Posterior vena cava (tissue), 2 donors: ENCODE data around the gene NALCN. TPM values are rescaled to one million over a fixed set of nuclear protein-coding genes. Genes with fewer than 3 reads are reported as not detected.

Source experiments
- DNase-seq: peaks from one replicate; pipeline ENCODE4 v3.0.0-alpha.2; 2020; ENCODE audit warnings: low spot score
- intact Hi-C, 2 donors: fragments of 100-400 bp; cut with DNase I; formaldehyde crosslinking; loops; one replicate each; pipeline versions ENCODE4 v1.14.1 to v1.14.2; 2022 to 2023
- total RNA-seq, 2 donors: library from RNA; stranded (reverse); fragmentation: NEBNext Ultra II Directional; extraction: Animal tissue kit (Norgen Biotek cat#: 25700); gene quantifications; one replicate each; pipeline ENCODE4 v1.2.1, GENCODE V29; 2021
- donor health status: DM: yes; HTN: yes; CAD: no.
- donor health status: DM: yes; HTN: yes; CAD: no.

The NALCN gene
- total RNA-seq, 2 donors from 2014 or later, result 17.0 to 18.9 TPM

- DNase-seq, result no peak
- intact Hi-C loops, result no loop called here
These were observed 167.4 kb downstream of the NALCN start for GRCh38 chr13:101248739-101249514.

- intact Hi-C loops, result no loop called here
- DNase-seq, result no peak
These were observed 173.6 kb downstream of the NALCN start for GRCh38 chr13:101242720-101243119.

GRCh38 chr13:101238555-101238954 lies 177.8 kb downstream of the NALCN start:
- DNase-seq, result no peak
- intact Hi-C loops, result no loop called here

GRCh38 chr13:101231751-101232428 lies 184.4 kb downstream of the NALCN start:
- DNase-seq, result no peak
- intact Hi-C loops, result no loop called here

- no peak for DNase-seq
- intact Hi-C loops, result no loop called here
These were observed 185.9 kb downstream of the NALCN start for GRCh38 chr13:101230271-101230890.

- no peak for DNase-seq
- intact Hi-C loops, result no loop called here
These were observed 196.6 kb downstream of the NALCN start for GRCh38 chr13:101219609-101220265.

- DNase-seq, result no peak
- intact Hi-C loops, result no loop called here
These were observed 197.8 kb downstream of the NALCN start for GRCh38 chr13:101218484-101218883.

GRCh38 chr13:101217086-101217485 lies 199.2 kb downstream of the NALCN start:
- intact Hi-C loops, result no loop called here
- no peak for DNase-seq

- intact Hi-C loops, result no loop called here
These were observed 205.0 kb downstream of the NALCN start for GRCh38 chr13:101211261-101211660.

GRCh38 chr13:101210774-101211173 lies 205.5 kb downstream of the NALCN start:
- no peak for DNase-seq
- intact Hi-C loops, result no loop called here

More at GRCh38 chr13:101211261-101211660, 205.0 kb downstream of the NALCN start:
- no peak for DNase-seq

- intact Hi-C loops, result no loop called here
- no peak for DNase-seq
These were observed 207.0 kb downstream of the NALCN start for GRCh38 chr13:101209206-101209893.

- DNase-seq, result no peak
- intact Hi-C loops, result no loop called here
These were observed 210.9 kb downstream of the NALCN start for GRCh38 chr13:101205408-101205807.

GRCh38 chr13:101204270-101205020 lies 211.9 kb downstream of the NALCN start:
- no peak for DNase-seq
- intact Hi-C loops, result no loop called here

- intact Hi-C loops, result no loop called here
- DNase-seq, result no peak
These were observed 213.7 kb downstream of the NALCN start for GRCh38 chr13:101202590-101202989.

- no peak for DNase-seq
- intact Hi-C loops, result no loop called here
These were observed 225.3 kb downstream of the NALCN start for GRCh38 chr13:101190976-101191375.

- intact Hi-C loops, result no loop called here
- no peak for DNase-seq
These were observed 226.0 kb downstream of the NALCN start for GRCh38 chr13:101190337-101190736.

GRCh38 chr13:101185606-101186005 lies 230.7 kb downstream of the NALCN start:
- no peak for DNase-seq
- intact Hi-C loops, result no loop called here

- DNase-seq, result no peak
- intact Hi-C loops, result no loop called here
These were observed 235.1 kb downstream of the NALCN start for GRCh38 chr13:101181076-101181685.
